NCI-H748 (cell line): Measurements from ENCODE around the gene CACNA1C.

ENCODE experiments used
- DNase-seq: peaks from one replicate; lab custom pipeline; 2025; ENCODE audit not compliant: unreplicated experiment; lab: John Stamatoyannopoulos, UW

The CACNA1C gene

GRCh38 chr12:2034633-2035430 lies 18.0 kb upstream of the CACNA1C start:
- peak; percentile 89 for DNase-seq

GRCh38 chr12:2035431-2036055 lies 17.2 kb upstream of the CACNA1C start:
- DNase-seq, result no peak

DNA sequence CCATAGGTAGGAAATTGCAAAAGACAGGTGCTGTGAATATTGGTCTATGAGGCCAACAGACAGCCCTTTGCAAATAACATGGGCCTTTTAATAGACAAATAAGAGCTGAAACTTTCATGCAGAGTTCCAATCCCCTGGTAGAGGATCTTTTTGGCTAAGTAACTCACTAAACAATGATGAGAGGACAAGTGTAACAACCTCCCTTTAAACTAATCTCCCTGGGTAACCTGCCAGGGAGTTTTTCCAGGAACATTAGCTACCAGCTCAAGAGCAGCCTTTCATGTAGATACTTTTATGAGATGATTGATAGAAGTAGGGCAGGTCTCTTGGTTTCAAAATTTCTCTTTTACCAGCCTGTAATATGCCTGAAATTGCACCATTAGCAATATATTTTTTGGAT lies 13.8 kb upstream of the CACNA1C start:
- DNase-seq, result peak; percentile 7

DNA sequence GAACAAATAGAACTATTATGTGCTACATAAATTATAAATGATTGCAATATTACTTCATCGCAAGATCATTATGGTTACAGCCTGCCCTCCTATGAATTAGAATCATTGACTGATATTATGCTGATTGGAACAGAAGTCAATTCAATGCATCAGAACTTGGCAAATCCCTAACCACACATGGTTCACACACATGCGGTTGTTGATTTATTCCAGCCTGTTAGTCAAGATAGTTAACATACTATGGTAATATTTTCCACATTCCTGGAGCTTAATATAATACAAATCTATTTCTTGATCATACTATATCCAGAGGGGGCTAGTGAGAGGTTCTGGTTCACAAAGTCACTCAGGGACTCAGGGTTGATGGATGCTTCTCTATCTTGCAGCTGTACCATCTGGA lies 9.7 kb upstream of the CACNA1C start:
- no peak for DNase-seq

- no peak for DNase-seq
Measured at GRCh38 chr12:2044165-2044564, 8.6 kb upstream of the CACNA1C start.

DNA sequence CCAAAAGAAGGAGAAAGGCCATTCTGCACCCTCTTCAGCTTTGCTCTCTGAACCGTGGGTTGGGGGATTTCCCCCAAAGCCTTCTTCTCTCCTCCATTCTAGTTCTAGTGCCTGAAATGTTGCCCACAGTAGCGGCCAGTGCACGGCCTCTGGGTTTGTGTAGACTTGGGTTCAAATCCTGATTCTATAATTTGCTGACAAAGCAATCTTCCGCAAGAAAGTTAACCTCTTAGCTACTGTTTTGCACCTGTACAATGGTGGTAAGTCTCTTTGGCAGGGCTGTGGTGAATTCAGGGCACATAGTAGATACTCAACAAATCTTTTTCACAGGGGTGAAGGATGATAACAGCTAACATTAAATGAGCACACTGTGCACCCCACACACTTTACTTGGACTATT lies 5.8 kb upstream of the CACNA1C start:
- no peak for DNase-seq

DNA sequence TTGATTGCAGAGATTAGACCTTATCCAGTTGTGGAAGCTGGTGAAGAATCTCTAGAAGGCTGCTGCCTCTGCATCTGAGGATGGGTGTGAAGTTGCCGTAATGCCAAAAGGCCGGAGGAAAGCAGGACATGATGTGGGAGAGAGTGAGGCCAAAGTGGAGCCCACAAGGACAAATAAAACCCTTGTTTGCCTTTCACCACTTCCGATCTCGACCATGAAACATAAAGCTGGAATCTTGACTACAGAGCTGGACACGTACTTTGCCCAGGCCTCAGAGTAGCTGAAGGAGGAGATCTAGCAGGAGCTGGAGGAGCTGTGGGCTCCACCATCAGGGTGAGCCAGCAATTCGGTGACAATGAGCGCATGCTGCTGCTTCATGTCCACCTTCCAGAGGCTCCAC lies 5.0 kb upstream of the CACNA1C start:
- DNase-seq, result no peak

- no peak for DNase-seq
Measured at GRCh38 chr12:2049604-2050540, 2.9 kb upstream of the CACNA1C start.

- peak; percentile 39 for DNase-seq
Measured at GRCh38 chr12:2051700-2052621, 826 bp upstream of the CACNA1C start.

GRCh38 chr12:2053691-2054090 lies 904 bp downstream of the CACNA1C start:
- DNase-seq, result peak; percentile 34

- peak; percentile 44 for DNase-seq
Measured at GRCh38 chr12:2054091-2055018, 1.6 kb downstream of the CACNA1C start.

DNA sequence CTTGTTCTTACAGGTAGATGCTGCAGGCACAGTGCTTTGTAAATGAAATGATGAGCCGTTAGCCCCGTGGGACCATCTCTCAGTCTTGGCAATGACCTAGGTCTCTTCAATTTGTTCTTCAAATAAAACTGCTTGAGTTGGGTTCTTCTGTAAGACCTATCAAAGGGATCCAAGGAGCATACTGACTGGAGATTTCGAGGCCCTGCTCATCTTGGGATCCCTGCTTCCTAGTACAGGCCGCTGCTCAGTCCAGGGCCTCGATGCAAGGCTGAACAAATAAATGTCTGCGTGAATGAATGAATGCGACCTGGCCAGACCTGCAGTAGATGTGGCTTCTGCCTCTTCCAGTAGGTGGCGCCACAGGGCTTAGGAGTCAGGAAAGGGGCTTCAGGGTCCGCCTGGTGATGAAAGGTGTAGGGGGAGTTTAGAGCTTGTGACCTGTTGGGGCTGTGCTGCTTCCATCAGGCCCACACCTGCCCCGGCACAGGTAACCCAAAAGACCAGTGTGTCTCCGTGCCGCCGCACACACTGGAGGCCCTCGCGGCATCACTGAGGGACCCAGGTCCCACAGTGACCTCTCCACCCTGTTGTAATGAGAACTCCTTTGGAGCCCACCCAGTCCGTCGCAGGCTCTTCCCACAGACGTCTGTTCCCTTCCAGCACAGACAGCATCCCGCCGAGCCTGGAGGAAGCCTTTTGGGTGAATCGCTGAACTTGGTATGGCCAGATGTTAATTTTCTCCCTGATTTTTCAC lies 4.4 kb downstream of the CACNA1C start:
- peak; percentile 77 for DNase-seq

GRCh38 chr12:2057795-2058408 lies 5.1 kb downstream of the CACNA1C start:
- no peak for DNase-seq

DNA sequence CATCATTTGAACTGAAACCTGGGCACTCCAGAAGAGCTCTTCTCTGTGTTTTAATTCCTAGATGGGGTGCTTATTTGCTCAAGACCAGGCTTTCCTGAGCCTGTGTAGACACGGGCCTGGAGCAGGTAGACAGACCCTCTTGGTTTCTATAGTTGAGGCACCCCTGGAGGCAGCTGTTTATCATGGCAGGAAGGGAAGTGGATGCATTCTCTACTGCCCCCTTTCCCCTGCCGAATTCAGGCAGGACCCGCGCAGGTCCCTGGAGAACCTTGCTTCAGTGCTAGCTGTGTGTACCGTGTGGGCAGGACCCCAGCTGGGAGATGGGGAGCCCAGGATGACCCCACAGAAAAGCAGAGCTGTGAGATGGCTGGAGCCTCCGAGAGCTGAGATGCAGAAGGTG lies 6.0 kb downstream of the CACNA1C start:
- no peak for DNase-seq

DNA sequence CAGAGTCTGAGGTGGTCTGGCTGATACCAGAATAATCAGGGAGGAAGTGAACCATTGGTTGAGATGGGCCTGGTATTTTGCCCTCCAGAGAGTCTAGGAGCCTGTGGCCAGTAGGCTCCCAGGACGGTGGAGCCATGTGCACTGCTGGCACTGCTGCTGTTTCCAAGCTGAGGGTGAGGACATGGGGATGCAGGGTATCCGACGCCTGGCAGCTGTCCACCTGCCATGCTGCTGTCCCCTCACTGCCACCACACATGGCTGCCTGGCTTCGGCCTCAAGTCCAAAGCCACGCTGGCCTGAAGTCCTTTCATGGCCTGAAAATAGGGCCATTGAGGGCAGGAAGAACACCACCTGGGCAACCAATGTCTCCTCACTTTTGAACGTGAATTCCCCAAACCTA lies 8.6 kb downstream of the CACNA1C start:
- DNase-seq, result no peak

- no peak for DNase-seq
Measured at GRCh38 chr12:2064071-2064507, 11.3 kb downstream of the CACNA1C start.

- no peak for DNase-seq
Measured at GRCh38 chr12:2068653-2069052, 15.9 kb downstream of the CACNA1C start.

DNA sequence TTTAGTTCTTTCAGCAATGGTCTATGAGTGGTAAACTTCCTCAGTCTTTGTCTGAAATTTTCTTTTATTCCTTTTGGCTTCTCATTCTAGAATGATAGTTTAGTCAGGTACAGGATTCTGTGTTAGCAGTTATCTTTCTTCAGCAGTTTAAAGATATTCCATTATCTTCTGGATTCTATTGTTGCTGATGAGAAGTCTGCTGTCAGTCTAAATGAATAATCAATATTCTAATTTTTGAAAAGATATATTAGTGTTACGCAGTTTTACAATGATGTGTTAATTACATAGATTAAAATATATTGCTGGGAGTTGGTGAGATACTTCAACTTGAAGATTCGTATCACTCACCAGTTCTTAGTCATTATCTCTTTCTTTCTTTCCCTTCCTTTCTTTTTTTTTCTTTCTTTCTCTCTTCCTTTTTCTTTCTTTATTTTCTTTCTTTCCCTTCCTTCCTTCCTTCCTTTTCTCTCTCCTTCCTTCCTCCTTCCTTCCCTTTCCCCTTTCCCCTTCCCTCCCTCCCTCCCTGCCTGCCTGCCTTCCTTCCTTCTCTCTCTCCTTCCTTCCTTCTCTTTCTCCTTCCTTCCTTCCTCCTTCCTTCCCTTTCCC lies 17.8 kb downstream of the CACNA1C start:
- no peak for DNase-seq
